K562 (cell line): ENCODE data around the gene DMD. TPM values are rescaled to one million over a fixed set of nuclear protein-coding genes. Genes with fewer than 3 reads are reported as not detected.

Source experiments
- ATAC-seq: fragments of 200-7000 bp; cut with Tn5 transposase; 3 replicates; pipeline ENCODE4 v1.9.1; 2020; ENCODE audit warnings: moderate library complexity
- BruUV-seq: library from RNA; stranded (reverse); fragments of 400-500 nt; replicated peaks from 2 replicates; lab custom pipeline; 2021; lab: Mats Ljungman, UMichigan
- CTCF ChIA-PET: fragments of 300-600 bp; formaldehyde crosslinking; extraction: SDS; loops from one replicate; lab custom pipeline; 2021; ENCODE audit warnings: low intra/inter-chr PET ratio; lab: Yijun Ruan, JAX
- POLR2A ChIA-PET: fragments of 300-600, 350-650 bp; sonication (Branson Sonifier 250); formaldehyde crosslinking; extraction: SDS; loops from one replicate; lab custom pipeline; 2021; ENCODE audit warnings: antibody characterized with exemption, inconsistent platforms; lab: Yijun Ruan, JAX
- DNase-seq, 4 experiments: peaks; one replicate each; pipeline versions ENCODE4 v3.0.0 to v3.0.0-alpha.2; 2011 to 2018; ENCODE audit warnings: low spot score in 3 of 4, mixed read lengths in 3 of 4; ENCODE audit errors: extremely low read depth in 1 of 4
- FAIRE-seq: peaks from 2 replicates; lab custom pipeline; 2011; peaks lifted over from hg19 to GRCh38; lab: Jason Lieb, UNC
- H2AFZ ChIP-seq: 2 replicates; pipeline ENCODE4 v1.6.0; 2011; ENCODE audit warnings: low read depth, low read length, control low read depth, inconsistent platforms
- H3K27ac ChIP-seq: fragments of 200-600 bp; 3 replicates; pipeline ENCODE4 v1.8.0; 2011; ENCODE audit warnings: low read depth, mild to moderate bottlenecking, control low read depth, inconsistent platforms, low read length, moderate library complexity, mixed read lengths; ENCODE audit errors: extremely low read depth
- H3K27me3 ChIP-seq, 2 experiments: fragments of 300-600 bp in 1 of 2; 2 replicates in 1 of 2; 3 replicates in 1 of 2; pipeline versions ENCODE4 v1.6.0 to v1.8.0; 2011; ENCODE audit warnings: inconsistent platforms in 2 of 2, low read length in 2 of 2, mild to moderate bottlenecking in 1 of 2, mixed read lengths in 1 of 2, moderate library complexity in 1 of 2; ENCODE audit not compliant: control insufficient read depth in 2 of 2, insufficient read depth in 2 of 2
- H3K36me3 ChIP-seq: fragments of 300-600 bp; 3 replicates; pipeline ENCODE4 v1.8.0; 2011; ENCODE audit warnings: mild to moderate bottlenecking, low read length, inconsistent platforms; ENCODE audit not compliant: control insufficient read depth, insufficient read depth
- H3K4me1 ChIP-seq, 2 experiments: fragments of 200-600 bp in 1 of 2; replicated peaks in 1 of 2; 2 replicates in 1 of 2; 3 replicates in 1 of 2; pipeline versions ENCODE4 v1.5.1 to v1.8.0; 2011; ENCODE audit warnings: inconsistent platforms in 2 of 2, low read length in 2 of 2, mild to moderate bottlenecking in 1 of 2, mixed read lengths in 1 of 2, moderate library complexity in 1 of 2; ENCODE audit not compliant: control insufficient read depth in 2 of 2, insufficient read depth in 2 of 2
- H3K4me2 ChIP-seq: 2 replicates; pipeline ENCODE4 v1.6.1; 2011; ENCODE audit warnings: low read length, control low read depth, inconsistent platforms, mixed read lengths; ENCODE audit not compliant: insufficient read depth
- H3K4me3 ChIP-seq: fragments of 200-600 bp; sonication (generic), shearing (Covaris generic); 2 replicates; pipeline ENCODE4 v1.5.1; 2016; ENCODE audit warnings: control low read depth, inconsistent platforms
- H3K79me2 ChIP-seq: fragments of 200-600 bp; 3 replicates; pipeline ENCODE4 v1.8.0; 2011; ENCODE audit warnings: low read length, inconsistent platforms; ENCODE audit not compliant: control insufficient read depth, insufficient read depth
- H3K9ac ChIP-seq, 2 experiments: 2 replicates each; pipeline versions ENCODE4 v1.6.0 to v1.6.1; 2011; ENCODE audit warnings: low read depth in 2 of 2, low read length in 2 of 2, control low read depth in 1 of 2, inconsistent platforms in 1 of 2, mild to moderate bottlenecking in 1 of 2, mixed read lengths in 1 of 2; ENCODE audit not compliant: insufficient read depth in 1 of 2
- H3K9me1 ChIP-seq: one replicate; pipeline ENCODE4 v1.6.0; 2011; ENCODE audit warnings: inconsistent platforms, mild to moderate bottlenecking, low read length, moderate library complexity; ENCODE audit not compliant: control insufficient read depth, insufficient read depth
- H3K9me3 ChIP-seq: replicated peaks from 2 replicates; pipeline ENCODE4 v1.5.1; 2011; ENCODE audit warnings: low read depth, low read length, inconsistent platforms; ENCODE audit not compliant: control insufficient read depth, insufficient read depth
- H4K20me1 ChIP-seq: replicated peaks from 2 replicates; pipeline ENCODE4 v1.6.1; 2011; ENCODE audit warnings: low read length, inconsistent platforms, mixed read lengths; ENCODE audit not compliant: control insufficient read depth, insufficient read depth
- BCLAF1 ChIP-seq, 2 experiments: fragments of 450-650 bp in 1 of 2; IDR thresholded peaks; 2 replicates each; pipeline ENCODE4 v1.6.1; 2011 to 2017; ENCODE audit warnings: low read depth in 2 of 2, antibody characterized with exemption in 1 of 2, borderline replicate concordance in 1 of 2, low read length in 1 of 2, mild to moderate bottlenecking in 1 of 2, mixed read lengths in 1 of 2; ENCODE audit not compliant: control insufficient read depth in 1 of 2
- CHCHD3 ChIP-seq: fragments of 250-450 bp; sonication (Bioruptor Pico); IDR thresholded peaks from 2 replicates; pipeline ENCODE4 v2.1.2; 2022; ENCODE audit warnings: mild to moderate bottlenecking
- NFE2L1 ChIP-seq: fragments of 450-650 bp; IDR thresholded peaks from 2 replicates; pipeline ENCODE4 v1.6.1; 2016; ENCODE audit warnings: missing genetic modification characterization, low read depth, mild to moderate bottlenecking, missing compliant biosample characterization, moderate library complexity, borderline replicate concordance
- PCBP1 ChIP-seq: fragments of 200-400 bp; formaldehyde crosslinking; IDR thresholded peaks from 2 replicates; pipeline ENCODE4 v1.6.1; 2018; ENCODE audit warnings: mild to moderate bottlenecking, low read depth, low read length; ENCODE audit not compliant: poor library complexity, severe bottlenecking
- RBM39 ChIP-seq: fragments of 200-400 bp; formaldehyde crosslinking; optimal IDR thresholded peaks from 2 replicates; pipeline ENCODE3; 2018; ENCODE audit warnings: low read depth, low read length
- TSC22D4 ChIP-seq: fragments of 450-650 bp; IDR thresholded peaks from 2 replicates; pipeline ENCODE4 v1.6.1; 2016; ENCODE audit warnings: missing genetic modification characterization, missing biosample characterization, control low read depth
- ZNF263 ChIP-seq: sonication (generic); formaldehyde crosslinking; IDR thresholded peaks from 2 replicates; pipeline ENCODE4 v1.8.0; 2022; ENCODE audit warnings: mild to moderate bottlenecking, missing genetic modification reagents, borderline replicate concordance
- ZNF77 ChIP-seq: fragments of 250-450 bp; sonication (Bioruptor Pico); IDR thresholded peaks from 2 replicates; pipeline ENCODE4 v1.5.0; 2020
- WGBS: fragments of 100-300 bp; shearing (Covaris generic); methylation state at CpG from one replicate; pipeline ENCODE4 v1.1.6; 2016; ENCODE audit warnings: low coverage, mixed read lengths; ENCODE audit not compliant: insufficient coverage; ENCODE audit errors: missing lambda C conversion rate; 5-methylcytosine and 5-hydroxymethylcytosine counted together
- in situ Hi-C: fragments of 300-500 bp; cut with MboI; formaldehyde crosslinking; loops from 4 replicates; pipeline ENCODE4 v1.15.0; 2018; ENCODE audit warnings: inconsistent platforms, mixed read lengths
- intact Hi-C: fragments of 100-400 bp; cut with micrococcal nuclease; formaldehyde crosslinking; loops from 2 replicates; pipeline ENCODE4 v1.14.2; 2022
- polyA plus RNA-seq, 8 experiments: library from polyadenylated mRNA; depleted of rRNA in 4 of 8; stranded (reverse) in 5 of 8; unstranded in 3 of 8; fragments of >200 nt; fragmentation: Nextera tagmentation in 2 of 8; fragmentation: Illumina TruSeq in 1 of 8; extraction: Ambion mirVana in 2 of 8; extraction: Trizol in 1 of 8; gene quantifications; 2 replicates each; pipeline versions ENCODE4 v1.2.1 to v1.2.3, GENCODE V29; 2011 to 2014; ENCODE audit warnings: inconsistent platforms in 1 of 8, missing spikeins in 1 of 8
- total RNA-seq, 7 experiments: library from RNA; depleted of rRNA in 6 of 7; stranded (reverse); fragments of >200 nt in 6 of 7; fragmentation: Illumina TruSeq in 2 of 7; extraction: Trizol in 2 of 7; gene quantifications; 2 replicates each; pipeline versions ENCODE4 v1.2.1 to v1.2.3, GENCODE V29; 2011 to 2021; ENCODE audit warnings: low replicate concordance in 1 of 7
- TF ChIP-seq, protein P1 (sequence below): fragments of 250-450 bp; sonication (Bioruptor Pico); IDR thresholded peaks from 2 replicates; pipeline ENCODE4 v1.5.0; 2022; ENCODE audit warnings: mild to moderate bottlenecking
- TF ChIP-seq, protein P2 (sequence below): sonication (generic); formaldehyde crosslinking; IDR thresholded peaks from 2 replicates; pipeline ENCODE4 v1.5.0; 2020; ENCODE audit warnings: missing genetic modification reagents
- TF ChIP-seq, protein P3 (sequence below): fragments of 150-350 bp; IDR thresholded peaks from 2 replicates; pipeline ENCODE4 v1.6.1; 2014; ENCODE audit warnings: low read depth, mild to moderate bottlenecking, low read length, borderline replicate concordance

The DMD gene
- total and polyA plus RNA-seq, 9 of the 15 experiments (the other 6 are each of a cell fraction or from before 2014, with no cell fraction given) = 3.8 to 20.4 (median 11.4) TPM

DNA sequence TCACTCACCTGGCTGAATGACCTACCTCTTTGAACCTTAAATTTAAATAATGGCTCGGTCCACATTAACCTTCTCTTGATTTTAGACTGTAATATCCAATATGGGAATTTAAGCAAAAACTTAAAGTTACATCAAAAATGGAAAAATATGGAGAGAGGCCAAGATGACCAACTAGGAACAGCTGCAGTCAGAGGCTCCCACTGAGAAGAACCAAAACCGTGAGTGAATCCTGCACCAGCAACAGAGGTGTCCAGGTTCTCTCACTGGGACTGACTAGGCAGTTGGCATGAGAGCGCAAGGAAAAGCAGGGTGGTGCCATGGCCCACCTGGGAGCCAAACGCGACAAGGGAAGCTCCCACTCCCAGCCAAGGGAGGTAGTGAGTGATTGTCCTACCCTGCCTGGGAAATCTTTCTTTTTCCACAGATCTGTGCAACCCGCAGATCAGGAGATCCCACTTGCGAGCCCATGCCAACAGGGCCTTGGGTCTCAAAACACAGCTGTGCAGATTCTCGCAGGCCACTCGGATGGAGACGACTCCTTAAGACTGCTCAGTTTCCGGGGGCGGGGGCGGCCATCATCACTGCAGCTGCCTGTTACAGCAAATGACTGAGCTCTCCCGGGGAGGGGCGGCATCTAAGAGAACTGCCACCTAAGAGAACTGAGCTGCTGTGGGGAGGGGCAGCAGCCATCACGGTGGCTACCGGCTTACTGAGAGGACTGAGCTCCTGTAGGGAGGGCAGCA, 343.4 kb downstream of the DMD start:
- FAIRE-seq (no peak), DNase-seq (no peak), ATAC-seq (no peak)
- 0% methylated on average over 8 of the region's 17 CpGs for WGBS
- Histone ChIP-seq H3K4me2 (no peak overlapping the region), H3K9me1 (no peaks in the 10 kb centered on the region), H3K4me1 (no peaks in the 10 kb centered on the region), H4K20me1 (no peaks in the 10 kb centered on the region), H3K36me3 (no peaks in the 10 kb centered on the region), H3K27me3 (no peaks in the 10 kb centered on the region), H3K4me3 (no peak overlapping the region), H3K9ac (no peak overlapping the region), H2AFZ (no peak overlapping the region), H3K27ac (no peak overlapping the region), H3K9me3 (no peaks in the 10 kb centered on the region), H3K79me2 (no peaks in the 10 kb centered on the region)
- no TSS peak for BruUV-seq
- TF ChIP-seq ZNF263 (CRISPR knock-in tag) (no peak), TSC22D4 (no peak), ZNF77 (no peak), RBM39 (no peak), PCBP1 (no peak), NFE2L1 (no peak), CHCHD3 (CRISPR knock-in tag) (no peak), BCLAF1 (IDR thresholded peaks at IDR 0.05; ENCODE audit: borderline replicate concordance in 1 of 2, control insufficient read depth in 1 of 2, low read depth in 2 of 2, low read length in 1 of 2) (no peak)
- TF ChIP-seq, protein P1, sequence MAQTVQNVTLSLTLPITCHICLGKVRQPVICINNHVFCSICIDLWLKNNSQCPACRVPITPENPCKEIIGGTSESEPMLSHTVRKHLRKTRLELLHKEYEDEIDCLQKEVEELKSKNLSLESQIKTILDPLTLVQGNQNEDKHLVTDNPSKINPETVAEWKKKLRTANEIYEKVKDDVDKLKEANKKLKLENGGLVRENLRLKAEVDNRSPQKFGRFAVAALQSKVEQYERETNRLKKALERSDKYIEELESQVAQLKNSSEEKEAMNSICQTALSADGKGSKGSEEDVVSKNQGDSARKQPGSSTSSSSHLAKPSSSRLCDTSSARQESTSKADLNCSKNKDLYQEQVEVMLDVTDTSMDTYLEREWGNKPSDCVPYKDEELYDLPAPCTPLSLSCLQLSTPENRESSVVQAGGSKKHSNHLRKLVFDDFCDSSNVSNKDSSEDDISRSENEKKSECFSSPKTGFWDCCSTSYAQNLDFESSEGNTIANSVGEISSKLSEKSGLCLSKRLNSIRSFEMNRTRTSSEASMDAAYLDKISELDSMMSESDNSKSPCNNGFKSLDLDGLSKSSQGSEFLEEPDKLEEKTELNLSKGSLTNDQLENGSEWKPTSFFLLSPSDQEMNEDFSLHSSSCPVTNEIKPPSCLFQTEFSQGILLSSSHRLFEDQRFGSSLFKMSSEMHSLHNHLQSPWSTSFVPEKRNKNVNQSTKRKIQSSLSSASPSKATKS (CRISPR knock-in tag) = no peak
- TF ChIP-seq, protein P2, sequence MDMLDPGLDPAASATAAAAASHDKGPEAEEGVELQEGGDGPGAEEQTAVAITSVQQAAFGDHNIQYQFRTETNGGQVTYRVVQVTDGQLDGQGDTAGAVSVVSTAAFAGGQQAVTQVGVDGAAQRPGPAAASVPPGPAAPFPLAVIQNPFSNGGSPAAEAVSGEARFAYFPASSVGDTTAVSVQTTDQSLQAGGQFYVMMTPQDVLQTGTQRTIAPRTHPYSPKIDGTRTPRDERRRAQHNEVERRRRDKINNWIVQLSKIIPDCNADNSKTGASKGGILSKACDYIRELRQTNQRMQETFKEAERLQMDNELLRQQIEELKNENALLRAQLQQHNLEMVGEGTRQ (CRISPR knock-in tag) = no peak
- TF ChIP-seq, protein P3, sequence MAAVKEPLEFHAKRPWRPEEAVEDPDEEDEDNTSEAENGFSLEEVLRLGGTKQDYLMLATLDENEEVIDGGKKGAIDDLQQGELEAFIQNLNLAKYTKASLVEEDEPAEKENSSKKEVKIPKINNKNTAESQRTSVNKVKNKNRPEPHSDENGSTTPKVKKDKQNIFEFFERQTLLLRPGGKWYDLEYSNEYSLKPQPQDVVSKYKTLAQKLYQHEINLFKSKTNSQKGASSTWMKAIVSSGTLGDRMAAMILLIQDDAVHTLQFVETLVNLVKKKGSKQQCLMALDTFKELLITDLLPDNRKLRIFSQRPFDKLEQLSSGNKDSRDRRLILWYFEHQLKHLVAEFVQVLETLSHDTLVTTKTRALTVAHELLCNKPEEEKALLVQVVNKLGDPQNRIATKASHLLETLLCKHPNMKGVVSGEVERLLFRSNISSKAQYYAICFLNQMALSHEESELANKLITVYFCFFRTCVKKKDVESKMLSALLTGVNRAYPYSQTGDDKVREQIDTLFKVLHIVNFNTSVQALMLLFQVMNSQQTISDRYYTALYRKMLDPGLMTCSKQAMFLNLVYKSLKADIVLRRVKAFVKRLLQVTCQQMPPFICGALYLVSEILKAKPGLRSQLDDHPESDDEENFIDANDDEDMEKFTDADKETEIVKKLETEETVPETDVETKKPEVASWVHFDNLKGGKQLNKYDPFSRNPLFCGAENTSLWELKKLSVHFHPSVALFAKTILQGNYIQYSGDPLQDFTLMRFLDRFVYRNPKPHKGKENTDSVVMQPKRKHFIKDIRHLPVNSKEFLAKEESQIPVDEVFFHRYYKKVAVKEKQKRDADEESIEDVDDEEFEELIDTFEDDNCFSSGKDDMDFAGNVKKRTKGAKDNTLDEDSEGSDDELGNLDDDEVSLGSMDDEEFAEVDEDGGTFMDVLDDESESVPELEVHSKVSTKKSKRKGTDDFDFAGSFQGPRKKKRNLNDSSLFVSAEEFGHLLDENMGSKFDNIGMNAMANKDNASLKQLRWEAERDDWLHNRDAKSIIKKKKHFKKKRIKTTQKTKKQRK = no peak
- POLR2A ChIA-PET = no interaction called here
- intact Hi-C loops (no loop called here), in situ Hi-C loops (no loop called here)
- CTCF ChIA-PET = no interaction called here
